HG02759 (cell line): ENCODE results near the gene KCNB1.

Experiments
- ATAC-seq: cut with Tn5 transposase; IDR thresholded peaks from one replicate; pipeline ENCODE4 v1.9.1; 2021; ENCODE audit warnings: mild to moderate bottlenecking, moderate library complexity; ENCODE audit not compliant: unreplicated experiment

KCNB1 gene

DNA sequence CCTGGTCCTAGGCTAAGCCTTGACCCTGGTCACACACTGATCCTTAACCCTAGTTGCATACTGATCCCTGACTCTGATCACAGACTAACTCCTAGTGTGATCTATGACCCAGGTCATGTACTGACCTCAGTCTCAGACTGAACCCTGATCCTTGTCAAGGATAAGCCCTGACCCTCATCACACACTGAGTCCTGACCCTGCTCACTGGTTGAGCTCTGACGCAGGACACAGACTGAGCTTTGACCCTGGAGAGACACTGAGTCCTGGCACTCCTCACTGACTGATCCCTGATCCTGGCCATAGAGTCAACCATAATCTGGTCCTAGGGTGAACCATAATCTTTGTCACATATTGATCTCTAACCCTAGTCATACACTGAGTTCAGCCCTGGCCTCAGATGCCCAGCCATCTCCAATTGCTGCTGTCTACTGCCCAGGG is 37.9 kb downstream of the KCNB1 start:
- no peak for ATAC-seq

- ATAC-seq: no peak
Observed at GRCh38 chr20:49437057-49437456, 45.4 kb downstream of the KCNB1 start.

- no peak for ATAC-seq
Observed at GRCh38 chr20:49435639-49436038, 46.8 kb downstream of the KCNB1 start.

GRCh38 chr20:49433333-49433732 is 49.1 kb downstream of the KCNB1 start:
- ATAC-seq: no peak

- ATAC-seq: no peak
Observed at GRCh38 chr20:49432550-49432949, 49.9 kb downstream of the KCNB1 start.

GRCh38 chr20:49431329-49431728 is 51.1 kb downstream of the KCNB1 start:
- no peak for ATAC-seq

DNA sequence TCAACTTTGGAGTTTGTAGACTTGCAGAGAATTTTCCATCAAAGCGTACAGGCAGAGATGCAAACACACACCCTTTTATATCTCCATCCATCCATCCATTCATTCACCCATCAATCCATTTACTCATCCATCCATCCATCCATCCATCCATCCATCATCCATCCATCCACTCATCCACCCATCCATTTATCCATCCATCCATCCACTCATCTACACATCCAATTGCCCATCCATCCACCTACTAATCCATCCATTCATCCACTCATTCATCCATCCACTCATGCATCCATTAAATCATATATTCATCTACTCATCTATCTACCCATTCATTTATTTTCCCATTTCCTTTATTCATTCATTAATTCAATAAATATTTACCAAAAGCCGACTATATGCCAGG is 52.1 kb downstream of the KCNB1 start:
- no peak for ATAC-seq

GRCh38 chr20:49427751-49428518 is 54.5 kb downstream of the KCNB1 start:
- ATAC-seq: no peak

DNA sequence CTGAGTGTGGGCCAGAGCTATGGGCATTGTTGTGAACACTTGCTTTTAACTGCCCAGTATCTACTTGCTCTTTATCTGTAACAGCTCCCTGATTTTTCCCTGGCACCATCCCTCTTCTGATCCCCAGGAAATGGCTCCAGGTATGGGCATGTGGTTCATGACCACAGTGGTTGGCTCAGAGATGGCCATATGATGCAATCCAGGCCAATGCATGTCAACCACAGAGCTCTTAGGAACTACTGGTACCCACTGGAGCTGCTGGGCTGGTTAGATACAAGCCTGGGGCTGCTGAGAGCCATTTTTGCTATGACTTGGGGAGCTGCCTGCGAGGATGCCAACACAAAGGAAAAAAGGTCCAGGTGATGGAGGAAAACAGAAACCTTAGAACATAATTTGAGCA is 55.6 kb downstream of the KCNB1 start:
- no peak for ATAC-seq

DNA sequence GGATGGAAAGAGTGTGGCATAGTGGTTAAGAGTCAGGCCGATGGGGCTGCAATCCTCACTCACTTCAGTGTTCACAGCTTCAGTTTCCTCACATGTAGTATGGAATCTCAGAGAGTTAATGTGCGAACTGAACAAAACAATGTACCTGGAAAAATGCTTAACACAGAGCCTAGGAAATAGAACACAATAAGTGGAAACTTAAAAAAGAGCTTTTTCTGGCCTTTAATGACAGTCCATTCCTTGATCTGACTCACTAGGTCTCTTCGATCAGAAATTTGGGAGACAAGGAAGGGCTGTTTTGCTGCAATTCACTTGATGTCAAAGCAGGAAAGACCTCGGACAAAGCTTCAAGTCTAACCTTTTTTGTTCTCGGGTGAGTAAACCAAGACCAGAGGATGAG is 56.1 kb downstream of the KCNB1 start:
- ATAC-seq: no peak

GRCh38 chr20:49424536-49424935 is 57.9 kb downstream of the KCNB1 start:
- ATAC-seq: no peak

- ATAC-seq: no peak
Observed at GRCh38 chr20:49422161-49422560, 60.3 kb downstream of the KCNB1 start.

DNA sequence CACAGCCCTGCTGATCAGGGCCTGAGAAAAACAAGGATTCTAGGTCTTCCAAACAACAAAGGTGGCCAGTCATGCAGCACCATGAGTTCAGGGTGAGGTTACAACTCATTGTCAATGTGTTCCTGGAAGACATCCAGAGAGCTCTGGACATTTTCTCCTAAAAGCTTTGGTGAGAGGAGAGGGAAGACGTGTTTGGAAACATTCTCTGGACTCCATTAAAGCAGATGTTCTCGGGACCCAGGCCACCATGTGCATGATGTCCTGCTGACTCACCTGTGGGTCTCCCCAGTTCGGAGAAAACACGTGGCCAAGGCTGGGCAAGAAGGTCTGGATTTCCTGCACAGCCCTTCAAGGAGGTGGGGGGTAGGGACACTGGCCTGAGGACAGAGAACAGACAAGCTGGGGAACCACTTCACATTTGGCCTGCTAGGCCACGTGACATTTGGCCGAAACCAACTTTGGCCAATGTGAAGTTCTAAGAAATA is 61.6 kb downstream of the KCNB1 start:
- no peak for ATAC-seq

- ATAC-seq: no peak
Observed at GRCh38 chr20:49420292-49420691, 62.2 kb downstream of the KCNB1 start.

GRCh38 chr20:49419785-49420184 is 62.7 kb downstream of the KCNB1 start:
- ATAC-seq: no peak

GRCh38 chr20:49418809-49419208 is 63.7 kb downstream of the KCNB1 start:
- ATAC-seq: no peak

DNA sequence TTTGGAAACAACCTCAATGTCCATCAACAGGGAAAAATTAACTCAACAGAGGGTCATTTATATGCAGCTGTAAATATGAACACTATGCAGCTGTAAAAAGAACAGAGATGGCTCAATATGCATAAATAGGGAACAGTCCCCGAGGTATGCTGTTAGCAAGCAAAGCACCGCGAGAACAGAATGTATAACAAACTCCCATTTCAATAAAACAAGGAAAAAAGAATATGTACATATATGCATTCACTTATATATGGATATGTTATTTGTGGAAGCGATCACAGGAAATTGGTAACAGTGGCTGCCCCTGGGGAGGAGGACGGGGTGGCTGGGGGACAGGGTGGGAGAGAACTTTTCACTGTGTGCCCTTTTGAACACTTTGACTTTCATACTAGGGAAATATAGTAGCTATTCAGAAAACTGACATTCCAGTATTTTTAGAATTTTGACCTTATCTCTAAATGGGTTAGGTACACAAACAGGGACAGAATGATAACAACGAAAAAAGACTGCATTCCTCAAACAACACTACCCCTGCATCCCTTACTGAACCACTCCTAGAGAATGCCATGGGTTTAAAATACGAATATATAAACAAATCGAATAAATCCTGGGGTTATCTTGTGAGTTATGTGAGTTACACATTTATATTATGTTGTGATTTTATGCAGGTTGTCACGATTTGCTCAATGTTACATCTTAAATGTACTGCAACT is 64.5 kb downstream of the KCNB1 start:
- no peak for ATAC-seq

DNA sequence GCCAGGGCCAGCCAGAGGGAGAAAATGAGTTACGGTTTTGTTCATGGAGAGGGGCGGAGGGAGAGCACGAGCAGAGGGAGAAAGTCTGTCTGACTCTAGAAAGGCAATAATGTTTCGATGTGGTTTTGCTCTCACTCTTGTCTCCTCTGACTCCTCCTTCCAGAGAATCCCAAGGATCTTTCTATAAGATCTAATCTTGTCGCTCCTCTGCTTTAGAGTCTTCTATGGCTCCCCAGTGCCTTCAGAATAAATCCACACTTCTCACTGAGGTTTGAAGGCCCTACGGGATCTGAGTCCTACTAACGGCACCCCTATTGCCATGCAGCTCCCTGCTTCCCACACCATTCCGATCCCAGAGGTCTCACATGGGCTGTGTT is 66.8 kb downstream of the KCNB1 start:
- ATAC-seq: no peak

GRCh38 chr20:49415005-49415667 is 67.3 kb downstream of the KCNB1 start:
- no peak for ATAC-seq

- ATAC-seq: no peak
Observed at GRCh38 chr20:49413677-49414076, 68.8 kb downstream of the KCNB1 start.

- no peak for ATAC-seq
Observed at GRCh38 chr20:49412953-49413352, 69.5 kb downstream of the KCNB1 start.

GRCh38 chr20:49412254-49412653 is 70.2 kb downstream of the KCNB1 start:
- no peak for ATAC-seq
